Measurements from ENCODE around the gene INPP5F.

- TF ChIP-seq CTCF (IDR thresholded peaks at IDR 0.05) (no peak), ZFX (IDR thresholded peaks at IDR 0.05; ENCODE audit: borderline replicate concordance) (no peak)
Observed at GRCh38 chr10:119701861-119702260, 24.0 kb upstream of the INPP5F start.
